ENCODE data around the gene KY.

KY gene

DNA sequence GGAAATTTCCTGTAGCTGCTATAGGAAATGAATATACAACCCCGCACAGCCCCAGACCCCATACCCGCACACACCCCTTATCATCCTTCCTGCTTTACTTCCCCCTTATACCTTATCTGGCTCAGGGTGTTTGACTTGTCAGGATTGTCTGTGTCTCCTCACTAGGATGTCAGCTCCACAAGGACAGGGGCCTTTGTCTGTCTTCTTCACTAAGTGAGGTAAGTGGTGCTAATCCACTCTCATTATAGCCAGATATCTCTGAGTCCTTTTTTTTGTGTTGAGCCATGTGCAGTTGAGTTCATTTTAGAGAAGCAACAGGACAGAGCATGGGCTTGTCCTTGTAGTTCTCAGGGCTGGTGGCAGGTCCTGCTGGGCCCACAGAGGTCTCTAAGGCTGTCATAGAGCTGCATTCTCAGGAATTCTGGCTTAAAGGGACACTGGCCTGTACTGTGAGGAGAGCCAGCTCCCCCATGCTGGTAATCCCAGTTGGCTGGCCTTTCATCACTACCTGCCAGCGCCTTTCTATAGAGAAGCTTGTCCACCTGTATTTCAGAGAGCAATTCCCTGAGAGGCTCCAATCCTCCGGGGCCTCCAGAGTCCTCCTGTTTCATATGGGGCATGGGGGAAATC lies 9.0 kb downstream of the KY start:
- Histone ChIP-seq H3K4me1 (ENCODE audit: control insufficient read depth, insufficient read depth, low read length) (peaks cover 3% of the 10 kb centered on the region), H3K9ac (ENCODE audit: low read depth, low read length) (no peak overlapping the region), H3K4me3 (ENCODE audit: low read depth, low read length) (no peak overlapping the region), H3K27me3 (ENCODE audit: control insufficient read depth, insufficient read depth, low read length) (peaks cover 41% of the 10 kb centered on the region), H3K9me3 (ENCODE audit: control insufficient read depth, insufficient read depth, low read length) (no peaks in the 10 kb centered on the region), H3K36me3 (ENCODE audit: control insufficient read depth, insufficient read depth, low read length) (no peaks in the 10 kb centered on the region)

DNA sequence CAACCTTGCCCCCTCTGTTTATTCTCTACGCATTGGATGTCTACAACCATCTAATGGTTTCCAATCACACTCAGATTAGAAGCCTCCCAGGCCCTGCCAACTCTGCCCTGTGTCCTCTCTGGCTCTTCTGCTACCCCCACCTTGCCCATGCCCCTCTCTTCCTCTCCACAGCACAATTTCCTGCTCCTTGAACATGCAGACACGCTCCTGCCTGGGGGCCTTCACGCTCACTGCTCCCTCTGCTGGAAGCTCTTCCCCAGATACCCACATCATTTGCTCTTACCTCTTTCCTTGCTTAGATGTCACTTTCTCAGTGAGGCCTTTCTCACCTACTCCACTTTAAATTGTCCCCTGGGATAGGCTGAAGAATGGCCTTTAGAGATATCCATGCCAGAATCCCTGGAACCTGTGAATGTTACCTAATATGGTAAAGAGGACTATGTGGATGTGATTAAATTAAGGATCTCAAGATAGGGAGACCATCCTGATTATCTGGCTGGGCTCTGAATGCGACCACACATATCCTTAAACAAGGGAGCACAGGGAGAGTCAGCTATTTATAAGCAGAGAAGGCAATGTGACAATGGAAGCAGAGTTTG lies 9.9 kb downstream of the KY start:
- Histone ChIP-seq H3K27me3 (ENCODE audit: control insufficient read depth, insufficient read depth, low read length) (peaks cover 33% of the 10 kb centered on the region), H3K4me1 (ENCODE audit: control insufficient read depth, insufficient read depth, low read length) (peaks cover 9% of the 10 kb centered on the region), H3K9me3 (ENCODE audit: control insufficient read depth, insufficient read depth, low read length) (no peaks in the 10 kb centered on the region), H3K36me3 (ENCODE audit: control insufficient read depth, insufficient read depth, low read length) (no peaks in the 10 kb centered on the region), H3K4me3 (ENCODE audit: low read depth, low read length) (no peak overlapping the region), H3K9ac (ENCODE audit: low read depth, low read length) (no peak overlapping the region)

DNA sequence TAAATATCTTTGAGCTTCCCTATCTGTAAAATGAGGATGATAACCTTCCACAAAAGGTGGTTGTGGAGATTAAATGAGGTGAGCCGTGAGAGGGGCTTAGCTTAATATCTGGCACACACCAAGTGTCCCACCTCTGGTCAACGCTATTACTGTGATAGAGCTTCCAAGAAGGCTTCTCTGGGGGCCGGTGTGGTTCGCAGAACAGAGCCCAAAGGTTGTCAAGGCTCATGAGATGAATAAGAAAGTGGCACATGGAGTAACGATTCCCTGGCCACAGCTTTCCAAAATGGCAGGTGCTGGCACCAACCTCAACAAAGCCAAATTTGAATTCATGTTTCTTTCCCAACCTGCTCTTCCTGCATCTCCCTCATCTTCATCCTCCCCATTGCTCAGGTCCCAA lies 10.4 kb downstream of the KY start:
- peaks cover 27% of the 10 kb centered on the region for H3K27me3 ChIP-seq (ENCODE audit: control insufficient read depth, insufficient read depth, low read length)

DNA sequence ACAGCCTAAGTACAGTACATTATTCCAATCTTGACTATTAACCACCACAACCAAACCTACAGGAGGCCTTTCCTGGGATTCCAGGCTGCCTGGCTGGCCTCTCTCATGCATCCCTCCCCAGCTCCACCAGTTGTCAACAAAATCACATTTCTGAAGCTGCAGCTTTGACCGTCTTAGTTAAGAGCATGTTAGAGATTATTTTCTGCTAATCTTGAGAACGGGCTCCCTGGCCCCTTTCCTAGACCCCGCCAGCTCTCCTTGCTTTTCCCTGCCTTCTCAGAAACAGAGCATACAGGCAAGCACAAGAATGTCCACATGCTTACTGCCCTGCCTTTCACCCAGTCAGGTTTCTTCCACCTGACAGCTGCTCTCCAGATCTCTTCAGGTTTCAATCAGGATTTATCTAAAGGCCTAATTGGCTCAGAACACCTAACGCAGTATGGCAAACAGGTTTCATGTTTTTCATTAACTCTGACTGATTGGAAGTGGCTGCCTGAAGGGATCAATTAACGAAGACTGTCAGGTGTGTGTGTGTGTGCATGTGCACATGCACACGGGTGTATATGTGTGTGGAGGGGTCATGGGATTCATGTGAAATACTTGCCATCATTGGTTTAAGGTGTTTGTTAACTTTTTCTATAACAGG lies 12.3 kb downstream of the KY start:
- Histone ChIP-seq H3K4me1 (ENCODE audit: control insufficient read depth, insufficient read depth, low read length) (peaks cover 9% of the 10 kb centered on the region), H3K4me3 (ENCODE audit: low read depth, low read length) (no peak overlapping the region), H3K36me3 (ENCODE audit: control insufficient read depth, insufficient read depth, low read length) (no peaks in the 10 kb centered on the region), H3K27me3 (ENCODE audit: control insufficient read depth, insufficient read depth, low read length) (peaks cover 19% of the 10 kb centered on the region), H3K9ac (ENCODE audit: low read depth, low read length) (no peak overlapping the region), H3K9me3 (ENCODE audit: control insufficient read depth, insufficient read depth, low read length) (no peaks in the 10 kb centered on the region)

More for the DNA sequence above, 10.4 kb downstream of the KY start:
- H3K4me3 ChIP-seq (ENCODE audit: low read depth, low read length), result no peak overlapping the region
- H3K9me3 ChIP-seq (ENCODE audit: control insufficient read depth, insufficient read depth, low read length), result no peaks in the 10 kb centered on the region
- no peak overlapping the region for H3K9ac ChIP-seq (ENCODE audit: low read depth, low read length)
- no peaks in the 10 kb centered on the region for H3K36me3 ChIP-seq (ENCODE audit: control insufficient read depth, insufficient read depth, low read length)
- H3K4me1 ChIP-seq (ENCODE audit: control insufficient read depth, insufficient read depth, low read length), result peaks cover 9% of the 10 kb centered on the region

DNA sequence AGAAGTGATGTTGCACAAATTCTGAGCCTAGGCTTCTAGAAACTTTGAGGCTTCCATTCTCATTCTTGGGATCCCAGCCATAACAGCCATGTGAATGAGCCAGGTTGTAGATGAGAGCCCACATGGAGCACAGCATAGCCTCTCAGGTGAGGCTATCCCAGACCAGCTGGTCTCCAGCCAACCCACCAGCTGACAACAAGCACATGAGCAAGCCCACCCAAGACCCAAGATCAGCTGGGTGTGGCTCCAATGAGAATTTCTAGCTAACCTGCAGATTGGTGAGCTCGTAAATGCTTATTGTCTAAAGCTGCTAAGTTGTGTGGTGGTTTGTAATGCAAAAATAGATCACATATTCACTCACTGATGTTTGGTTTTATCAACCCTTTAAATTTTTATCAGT lies 14.4 kb downstream of the KY start:
- Histone ChIP-seq H3K9ac (ENCODE audit: low read depth, low read length) (no peak overlapping the region), H3K9me3 (ENCODE audit: control insufficient read depth, insufficient read depth, low read length) (no peaks in the 10 kb centered on the region), H3K4me3 (ENCODE audit: low read depth, low read length) (no peak overlapping the region), H3K36me3 (ENCODE audit: control insufficient read depth, insufficient read depth, low read length) (no peaks in the 10 kb centered on the region), H3K27me3 (ENCODE audit: control insufficient read depth, insufficient read depth, low read length) (peaks cover 13% of the 10 kb centered on the region), H3K4me1 (ENCODE audit: control insufficient read depth, insufficient read depth, low read length) (peaks cover 9% of the 10 kb centered on the region)

DNA sequence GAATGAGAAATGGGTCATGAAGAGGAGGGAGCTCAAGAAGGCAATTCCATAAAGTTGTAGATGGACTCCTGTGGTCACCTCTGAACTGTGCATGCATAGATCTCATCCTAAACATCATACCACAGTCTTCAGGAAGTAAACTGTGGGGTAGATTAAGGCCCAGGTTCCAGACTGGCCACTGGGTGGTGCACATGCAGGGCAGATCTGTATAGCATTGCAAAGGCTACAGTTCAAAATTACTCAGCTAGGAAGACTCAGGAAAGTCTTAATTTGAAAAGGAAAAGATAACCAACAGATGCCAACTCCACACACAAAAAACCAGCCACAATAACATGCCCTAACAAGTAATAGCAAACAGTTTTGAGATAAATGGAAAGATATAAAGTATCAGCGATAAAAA lies 20.3 kb downstream of the KY start:
- no peak overlapping the region for H3K9ac ChIP-seq (ENCODE audit: low read depth, low read length)
- H3K4me3 ChIP-seq (ENCODE audit: low read depth, low read length), result no peak overlapping the region
- H3K9me3 ChIP-seq (ENCODE audit: control insufficient read depth, insufficient read depth, low read length), result no peaks in the 10 kb centered on the region
- H3K27me3 ChIP-seq (ENCODE audit: control insufficient read depth, insufficient read depth, low read length), result no peaks in the 10 kb centered on the region
- no peaks in the 10 kb centered on the region for H3K4me1 ChIP-seq (ENCODE audit: control insufficient read depth, insufficient read depth, low read length)
- no peaks in the 10 kb centered on the region for H3K36me3 ChIP-seq (ENCODE audit: control insufficient read depth, insufficient read depth, low read length)

DNA sequence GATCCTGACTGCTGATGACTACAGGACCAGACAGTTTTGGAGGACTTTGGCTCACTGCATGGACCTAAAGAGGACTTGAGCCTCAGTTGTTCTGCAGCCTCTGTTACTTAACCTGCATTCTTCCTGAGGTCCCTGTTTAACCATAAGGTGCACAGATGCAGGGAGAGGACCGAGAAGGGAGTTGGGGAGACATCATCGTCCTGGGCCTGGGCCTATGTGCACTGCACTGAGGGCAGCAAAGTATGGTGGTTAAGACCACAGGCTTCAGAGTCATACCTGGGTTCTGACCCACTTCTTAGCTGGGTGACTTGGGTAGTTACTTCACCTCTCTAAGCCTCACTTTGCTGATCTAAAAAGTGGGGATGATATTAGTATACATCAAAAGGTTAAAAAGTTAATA lies 21.9 kb downstream of the KY start:
- H3K36me3 ChIP-seq (ENCODE audit: control insufficient read depth, insufficient read depth, low read length), result no peaks in the 10 kb centered on the region
- no peaks in the 10 kb centered on the region for H3K27me3 ChIP-seq (ENCODE audit: control insufficient read depth, insufficient read depth, low read length)
- no peaks in the 10 kb centered on the region for H3K4me1 ChIP-seq (ENCODE audit: control insufficient read depth, insufficient read depth, low read length)
- H3K9me3 ChIP-seq (ENCODE audit: control insufficient read depth, insufficient read depth, low read length), result no peaks in the 10 kb centered on the region
- H3K9ac ChIP-seq (ENCODE audit: low read depth, low read length), result no peak overlapping the region
- no peak overlapping the region for H3K4me3 ChIP-seq (ENCODE audit: low read depth, low read length)

DNA sequence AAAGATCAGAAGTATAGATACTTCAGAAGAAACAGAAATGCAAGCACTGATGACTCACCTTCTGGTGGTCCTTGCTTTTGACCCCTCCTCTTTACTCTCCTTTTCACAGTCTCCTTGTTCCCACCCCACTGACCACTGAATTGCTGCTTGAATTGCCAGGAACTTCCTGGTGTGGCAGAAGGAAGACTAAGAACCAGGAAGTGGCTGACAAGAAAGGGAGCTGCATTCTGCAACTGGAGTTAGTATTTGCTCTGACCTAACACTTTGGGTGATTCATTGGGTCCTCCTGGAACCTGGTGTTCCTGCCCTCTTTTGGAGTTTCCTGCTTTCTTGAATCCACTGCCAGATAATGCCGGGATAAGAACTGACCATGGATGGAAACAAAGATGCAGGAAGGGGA lies 23.0 kb downstream of the KY start:
- Histone ChIP-seq H3K4me3 (ENCODE audit: low read depth, low read length) (no peak overlapping the region), H3K4me1 (ENCODE audit: control insufficient read depth, insufficient read depth, low read length) (no peaks in the 10 kb centered on the region), H3K36me3 (ENCODE audit: control insufficient read depth, insufficient read depth, low read length) (no peaks in the 10 kb centered on the region), H3K9ac (ENCODE audit: low read depth, low read length) (no peak overlapping the region), H3K9me3 (ENCODE audit: control insufficient read depth, insufficient read depth, low read length) (no peaks in the 10 kb centered on the region), H3K27me3 (ENCODE audit: control insufficient read depth, insufficient read depth, low read length) (no peaks in the 10 kb centered on the region)

DNA sequence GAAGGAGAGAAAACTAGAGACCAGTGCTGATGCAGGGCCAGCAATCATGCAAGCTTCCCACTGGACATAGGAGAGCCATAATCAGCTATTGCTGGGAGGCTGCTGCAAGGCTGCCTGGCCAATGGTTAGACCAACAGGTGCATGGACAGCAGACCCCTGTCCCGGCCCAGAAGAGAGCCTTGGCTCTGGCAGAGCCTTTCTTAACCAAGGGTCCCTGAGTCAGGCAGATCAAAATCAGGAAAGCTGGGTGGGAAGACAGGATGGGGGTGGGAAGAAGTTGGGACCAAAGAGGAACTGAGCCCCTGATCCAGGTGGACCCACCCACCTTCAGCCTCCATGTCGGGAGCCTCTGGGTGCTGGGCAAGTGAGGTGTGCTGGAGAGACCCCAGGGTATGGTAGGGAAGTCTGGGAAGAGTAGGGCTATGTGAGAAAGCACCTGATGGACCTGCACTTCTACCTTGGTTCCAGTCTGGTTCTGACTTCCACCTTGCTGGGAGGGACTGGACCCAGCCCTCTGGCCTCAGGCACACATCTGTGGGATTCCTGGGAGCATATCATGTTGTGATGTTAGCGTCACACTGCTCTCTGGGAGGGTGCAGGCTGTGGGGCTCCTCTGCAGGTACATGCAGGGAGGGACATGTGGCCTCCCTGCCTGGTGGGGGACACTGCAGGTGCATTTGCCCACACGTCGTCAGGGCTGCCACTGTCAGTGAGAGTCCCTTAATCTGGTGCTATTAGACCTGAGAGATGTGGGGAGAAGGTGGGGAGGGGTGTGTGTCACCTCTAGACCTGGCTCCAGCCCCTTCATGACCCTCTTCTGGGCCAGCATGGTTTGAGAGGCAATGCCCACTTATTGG lies 24.7 kb downstream of the KY start:
- no peak overlapping the region for H3K4me3 ChIP-seq (ENCODE audit: low read depth, low read length)
- no peak overlapping the region for H3K9ac ChIP-seq (ENCODE audit: low read depth, low read length)

DNA sequence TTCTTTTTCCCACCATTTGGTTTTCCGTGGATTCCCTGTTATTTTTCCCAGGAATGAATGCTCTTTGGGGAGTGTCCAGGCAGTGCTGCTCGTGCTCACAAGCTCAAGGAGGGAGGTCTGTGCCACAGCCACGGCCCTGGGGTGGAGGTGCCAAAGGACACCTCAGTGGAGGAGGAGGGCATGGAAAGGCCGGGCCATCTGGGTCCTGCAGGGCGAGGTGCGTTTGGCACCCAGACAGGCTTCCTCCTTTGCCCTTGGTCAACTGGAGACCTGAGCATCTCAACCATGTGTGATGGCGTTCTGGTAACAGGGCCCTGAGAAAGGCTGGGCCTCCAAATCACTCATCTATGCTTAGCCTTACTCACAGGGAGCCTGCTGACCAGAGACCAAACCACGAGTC lies 25.4 kb downstream of the KY start:
- Histone ChIP-seq H3K9ac (ENCODE audit: low read depth, low read length) (no peak overlapping the region), H3K4me3 (ENCODE audit: low read depth, low read length) (no peak overlapping the region), H3K36me3 (ENCODE audit: control insufficient read depth, insufficient read depth, low read length) (no peaks in the 10 kb centered on the region), H3K4me1 (ENCODE audit: control insufficient read depth, insufficient read depth, low read length) (no peaks in the 10 kb centered on the region), H3K27me3 (ENCODE audit: control insufficient read depth, insufficient read depth, low read length) (no peaks in the 10 kb centered on the region), H3K9me3 (ENCODE audit: control insufficient read depth, insufficient read depth, low read length) (no peaks in the 10 kb centered on the region)

More for the DNA sequence above, 24.7 kb downstream of the KY start:
- H3K27me3 ChIP-seq (ENCODE audit: control insufficient read depth, insufficient read depth, low read length), result no peaks in the 10 kb centered on the region
- H3K9me3 ChIP-seq (ENCODE audit: control insufficient read depth, insufficient read depth, low read length), result no peaks in the 10 kb centered on the region
- no peaks in the 10 kb centered on the region for H3K36me3 ChIP-seq (ENCODE audit: control insufficient read depth, insufficient read depth, low read length)
- no peaks in the 10 kb centered on the region for H3K4me1 ChIP-seq (ENCODE audit: control insufficient read depth, insufficient read depth, low read length)

DNA sequence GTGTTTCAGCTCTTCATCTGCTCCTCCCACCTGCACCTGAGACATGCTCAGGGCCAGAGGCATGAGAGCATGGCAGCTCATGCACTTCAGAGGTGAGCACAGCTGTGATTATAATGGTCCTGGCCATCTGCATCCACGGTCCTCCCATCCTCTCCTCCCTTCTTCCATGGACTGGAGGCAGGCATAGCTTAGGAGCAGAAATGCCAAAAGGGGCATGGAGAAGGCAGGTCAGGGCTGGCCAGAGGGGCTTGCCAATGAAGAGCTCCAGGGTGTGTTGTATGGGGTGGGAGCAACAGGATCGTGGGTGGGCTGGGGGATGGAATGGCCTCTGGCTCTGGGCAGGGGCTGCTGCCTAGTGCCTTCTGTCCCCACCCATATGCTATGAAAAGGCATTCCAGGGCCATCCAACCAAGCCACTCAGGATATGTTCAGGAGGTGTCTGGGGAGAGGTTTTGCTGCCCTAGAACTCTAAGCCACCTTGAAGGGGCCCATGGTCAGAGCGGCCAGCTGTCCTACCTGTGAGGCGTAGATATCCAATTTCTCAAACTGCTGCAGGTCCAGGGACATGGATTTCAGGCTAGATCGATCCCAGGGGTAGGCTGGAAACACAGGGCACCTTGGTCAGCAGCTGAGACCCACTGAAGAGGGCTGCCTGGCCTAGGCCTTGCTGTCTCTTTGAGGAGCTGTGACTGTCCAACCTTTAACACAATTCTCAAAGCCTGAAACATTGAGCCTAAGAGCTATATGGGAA lies 26.1 kb downstream of the KY start:
- Histone ChIP-seq H3K4me1 (ENCODE audit: control insufficient read depth, insufficient read depth, low read length) (no peaks in the 10 kb centered on the region), H3K27me3 (ENCODE audit: control insufficient read depth, insufficient read depth, low read length) (no peaks in the 10 kb centered on the region), H3K4me3 (ENCODE audit: low read depth, low read length) (no peak overlapping the region), H3K9ac (ENCODE audit: low read depth, low read length) (no peak overlapping the region), H3K36me3 (ENCODE audit: control insufficient read depth, insufficient read depth, low read length) (no peaks in the 10 kb centered on the region), H3K9me3 (ENCODE audit: control insufficient read depth, insufficient read depth, low read length) (no peaks in the 10 kb centered on the region)

Data from iPS-15b (cell line).